HG03439 (cell line): ENCODE results near the gene CREBRF.
A peak's percentile ranks its signal among the peaks of the same experiment; 100 is the strongest.
"Not testable (repeated sequence)": the region's sequence is repeated elsewhere in the genome, so short reads cannot be mapped to it uniquely, and the experiment has no call there.

Source experiments
- ATAC-seq: cut with Tn5 transposase; IDR thresholded peaks from one replicate; pipeline ENCODE4 v1.9.1; 2021; ENCODE audit warnings: mild to moderate bottlenecking, moderate library complexity; ENCODE audit not compliant: unreplicated experiment

The CREBRF gene

GRCh38 chr5:173035904-173036707 lies 20.0 kb upstream of the CREBRF start:
- peak; percentile 48 for ATAC-seq

GRCh38 chr5:173039188-173039587 lies 17.0 kb upstream of the CREBRF start:
- ATAC-seq: no peak

DNA sequence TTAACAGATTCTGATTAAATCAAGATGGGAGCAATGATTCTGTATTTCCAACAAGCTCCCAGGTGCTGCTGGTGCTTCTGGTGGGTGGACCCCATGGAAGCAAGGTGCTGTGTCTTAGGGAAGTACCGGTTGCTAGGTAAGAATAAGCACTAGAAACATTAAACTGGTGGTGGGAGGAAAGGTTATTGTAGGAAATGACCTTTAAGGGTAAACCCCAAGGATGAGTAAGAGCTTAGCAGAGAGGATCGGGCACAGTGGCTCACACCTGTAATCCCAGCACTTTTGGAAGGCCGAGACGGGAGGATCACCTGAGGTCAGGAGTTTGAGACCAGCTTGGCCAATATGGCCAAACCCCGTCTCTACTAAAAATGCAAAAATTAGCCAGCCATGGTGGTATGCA lies 16.2 kb upstream of the CREBRF start:
- no peak for ATAC-seq

DNA sequence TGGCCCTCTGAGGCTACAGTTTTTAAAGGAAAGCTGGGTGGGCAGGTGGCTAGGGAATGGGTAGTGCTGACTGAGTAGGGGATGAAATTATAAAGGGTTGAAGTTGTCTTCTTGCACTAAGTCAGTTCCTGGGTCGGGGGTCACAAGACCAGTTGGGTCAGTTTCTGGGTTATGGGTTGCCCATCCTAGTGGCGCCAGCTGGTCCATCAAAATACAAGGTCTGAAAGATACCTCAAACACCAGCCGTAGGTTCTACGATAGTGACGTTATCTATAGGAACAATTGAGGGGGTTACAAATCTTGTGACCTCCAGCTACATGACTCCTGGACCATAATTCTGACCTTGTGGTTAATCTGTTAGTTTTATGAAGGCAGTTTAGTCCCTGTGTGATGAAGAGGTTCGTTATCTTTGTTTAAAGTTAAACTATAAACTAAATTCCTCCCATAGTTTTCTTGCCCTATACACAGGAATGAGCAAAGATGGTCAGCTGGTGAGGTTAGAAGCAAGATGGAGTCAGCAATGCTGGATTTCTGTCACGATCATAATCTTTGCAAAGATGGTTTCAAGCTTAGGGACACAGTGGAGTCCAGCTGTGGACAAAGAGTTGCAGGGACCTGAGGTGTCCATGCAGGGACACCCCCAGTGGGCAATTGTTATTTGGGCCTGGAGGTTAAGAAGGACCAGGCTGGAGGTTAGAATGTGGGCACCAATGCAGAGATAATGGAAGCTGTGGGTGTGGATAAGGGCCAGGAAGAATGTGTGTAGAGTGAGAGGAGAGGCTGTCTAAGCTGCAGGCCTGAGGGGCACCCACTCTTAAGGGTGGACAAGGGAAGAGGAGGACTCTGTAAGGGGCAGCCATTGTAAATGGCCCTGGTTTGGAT lies 14.0 kb upstream of the CREBRF start:
- no peak for ATAC-seq

- ATAC-seq: no peak
Observed at GRCh38 chr5:173042763-173043107, 13.4 kb upstream of the CREBRF start.

DNA sequence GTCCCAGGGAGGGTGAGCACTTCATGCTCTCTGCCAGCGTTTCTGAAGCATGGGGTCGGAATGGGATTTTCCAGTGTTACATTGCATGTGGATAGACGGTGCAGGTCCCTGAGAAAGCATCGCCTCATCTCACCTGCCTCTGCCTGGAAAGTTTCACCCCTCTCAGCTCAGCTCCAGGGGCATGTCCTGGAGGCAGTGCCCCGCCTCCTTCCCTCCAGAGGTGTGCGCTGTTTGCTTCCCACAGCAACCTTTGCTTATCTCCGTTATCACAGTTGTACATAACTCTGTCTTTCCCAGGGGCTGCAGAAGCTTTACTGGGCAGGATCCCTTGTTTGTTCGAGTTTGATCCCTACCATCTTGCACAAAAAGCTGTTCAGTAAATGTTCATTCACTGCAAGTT lies 10.7 kb upstream of the CREBRF start:
- no peak for ATAC-seq

DNA sequence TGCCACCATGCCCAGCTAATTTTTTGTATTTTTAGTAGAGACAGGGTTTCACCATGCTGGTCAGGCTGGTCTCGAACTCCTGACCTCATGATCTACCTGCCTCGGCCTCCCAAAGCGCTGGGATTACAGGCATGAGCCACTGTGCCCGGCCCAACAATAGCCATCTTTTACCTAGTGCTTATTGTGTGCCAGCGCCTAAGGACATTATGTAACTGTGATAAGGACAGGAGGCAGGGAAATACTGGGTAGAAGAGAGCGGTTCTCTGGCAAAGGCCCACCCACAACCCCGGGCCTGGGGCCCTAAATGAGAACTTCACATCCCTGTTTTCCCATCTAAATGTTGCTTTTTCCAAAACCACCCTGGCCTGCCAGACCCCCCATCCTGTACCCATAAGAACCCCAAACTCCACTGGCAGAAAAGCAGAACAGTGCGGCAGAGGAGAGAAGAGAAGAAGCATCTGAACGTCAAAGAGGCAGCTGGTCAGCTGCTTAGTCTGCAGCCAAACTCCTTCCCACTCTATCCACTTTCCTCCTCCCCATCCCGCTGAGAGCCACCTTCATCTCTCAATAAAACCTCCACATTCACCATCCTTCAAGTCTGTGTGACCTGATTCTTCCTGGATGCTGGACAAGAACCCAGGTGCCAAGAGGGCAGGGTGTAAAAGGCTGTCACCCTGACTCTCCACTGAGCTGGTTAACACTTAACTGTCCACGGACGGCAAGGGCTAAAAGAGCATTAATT lies 8.9 kb upstream of the CREBRF start:
- not testable (repeated sequence) for ATAC-seq

GRCh38 chr5:173047838-173048105 lies 8.4 kb upstream of the CREBRF start:
- no peak for ATAC-seq

DNA sequence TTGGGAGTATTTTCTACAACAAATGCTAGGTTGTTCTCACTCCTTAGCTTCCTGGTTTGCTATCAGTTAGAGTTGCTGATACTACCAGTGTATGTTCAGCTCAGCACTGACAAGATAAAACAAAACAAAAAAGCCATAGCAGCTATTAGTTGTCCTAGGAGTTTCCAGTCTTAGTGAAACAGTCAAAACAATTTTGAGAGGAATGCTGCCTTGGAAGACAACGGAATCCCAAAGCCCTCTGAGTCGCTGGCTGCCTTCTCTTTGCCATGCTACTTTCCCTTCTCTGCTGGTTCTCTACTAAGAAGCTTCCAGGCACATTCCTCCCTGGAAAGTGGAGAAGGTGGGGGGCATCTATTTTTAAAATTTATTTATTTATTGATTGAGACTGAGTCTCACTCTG lies 5.4 kb upstream of the CREBRF start:
- ATAC-seq: no peak

GRCh38 chr5:173051746-173052145 lies 4.4 kb upstream of the CREBRF start:
- ATAC-seq: no peak

DNA sequence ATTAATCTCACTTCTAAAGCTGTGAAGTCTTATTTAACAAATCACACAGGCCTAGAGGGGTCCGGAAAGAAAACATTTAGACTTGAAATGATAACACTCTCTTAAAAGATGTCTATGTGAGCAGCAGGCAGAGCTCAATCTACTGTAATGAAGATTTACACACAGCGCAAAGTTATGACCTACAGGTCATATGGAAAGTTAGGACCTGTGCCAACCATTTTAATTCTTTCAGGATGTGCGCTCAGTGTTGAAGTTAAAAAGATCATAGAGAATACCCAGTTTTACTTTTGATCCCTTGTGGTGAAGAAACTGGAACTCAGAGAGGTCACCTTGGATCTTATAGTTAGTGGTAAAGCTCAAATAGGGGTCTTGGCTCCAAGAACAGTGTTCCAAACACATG lies 3.1 kb upstream of the CREBRF start:
- no peak for ATAC-seq

- ATAC-seq: no peak
Observed at GRCh38 chr5:173055042-173055721, 970 bp upstream of the CREBRF start.

GRCh38 chr5:173055722-173055982 lies 500 bp upstream of the CREBRF start:
- peak; percentile 6 for ATAC-seq

DNA sequence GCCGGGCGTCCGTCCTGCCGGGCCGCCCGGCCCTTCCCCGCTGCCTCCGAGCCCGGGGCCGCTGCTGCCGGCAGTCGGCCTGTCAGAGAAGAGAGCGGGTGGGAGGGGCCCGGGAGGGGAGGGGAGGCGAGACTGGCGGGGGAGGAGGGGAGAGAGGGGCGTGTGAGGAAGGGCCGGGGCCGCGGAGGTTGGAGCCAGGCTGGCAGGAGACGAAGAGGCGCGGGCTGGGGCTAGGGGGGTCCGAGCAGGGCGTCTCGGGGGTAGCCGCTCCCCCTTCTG lies 570 bp downstream of the CREBRF start:
- ATAC-seq: peak; percentile 31

DNA sequence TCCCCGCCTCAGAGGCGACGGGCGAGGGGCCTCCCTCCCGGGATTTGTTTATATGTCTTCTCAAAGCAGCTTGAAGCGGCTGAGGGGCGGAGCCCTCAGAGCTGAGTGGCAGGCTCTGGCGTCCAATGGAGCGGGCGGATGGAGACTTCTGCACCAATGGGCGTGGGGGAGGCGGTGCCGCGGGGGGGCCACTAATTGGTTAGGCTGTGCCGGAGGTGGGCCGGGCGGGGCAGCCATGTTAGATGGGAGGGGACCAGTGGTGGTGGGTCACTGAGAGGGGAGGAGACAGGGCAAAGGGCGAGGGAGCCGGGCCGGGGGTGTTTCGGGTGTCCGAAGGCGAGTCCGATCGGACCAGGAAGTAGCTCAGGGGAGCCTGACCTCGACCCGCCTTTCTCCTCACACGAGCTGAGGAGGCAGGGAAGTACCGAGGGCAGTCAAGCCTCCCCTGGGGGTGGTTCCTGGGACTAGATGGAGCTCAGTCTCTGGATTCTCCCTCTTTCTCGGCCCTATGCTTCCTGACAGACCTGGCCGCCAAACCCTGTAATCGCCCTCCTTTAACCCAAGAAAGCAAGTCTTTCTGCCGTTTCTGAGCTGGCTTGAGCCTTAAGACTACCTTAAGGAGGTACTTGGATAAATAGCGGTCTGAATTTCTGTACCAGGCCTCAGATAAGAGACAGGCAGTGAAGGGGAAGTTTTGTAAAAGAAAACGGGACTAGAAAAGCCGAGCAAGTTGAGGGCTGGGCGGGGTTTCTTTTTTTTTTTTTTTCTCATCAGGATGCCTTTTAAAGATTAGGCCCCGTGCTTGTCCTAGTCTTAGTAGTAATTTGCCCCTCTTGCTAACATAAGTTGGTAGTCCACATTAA lies 1.1 kb downstream of the CREBRF start:
- peak; percentile 80 for ATAC-seq

DNA sequence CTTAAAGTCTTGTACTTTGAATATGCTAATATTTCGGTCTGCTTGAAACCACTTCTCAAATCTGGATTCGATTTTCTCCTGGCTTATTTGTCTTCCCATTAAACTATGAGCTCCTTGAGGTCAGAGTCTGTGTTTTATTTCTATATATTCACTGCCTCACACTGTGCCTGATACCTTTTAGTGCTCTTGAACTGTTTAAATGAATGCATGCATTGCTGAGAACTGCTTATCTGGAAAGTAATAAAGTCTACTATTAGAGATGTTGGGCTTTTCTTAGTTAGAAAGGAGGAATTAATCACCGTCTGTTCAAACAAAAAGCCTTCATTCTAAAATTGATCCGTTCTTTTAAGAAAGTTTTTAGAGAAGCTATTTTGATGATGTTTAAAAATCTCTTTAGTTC lies 6.0 kb downstream of the CREBRF start:
- ATAC-seq: no peak

GRCh38 chr5:173065155-173065554 lies 9.0 kb downstream of the CREBRF start:
- ATAC-seq: no peak

DNA sequence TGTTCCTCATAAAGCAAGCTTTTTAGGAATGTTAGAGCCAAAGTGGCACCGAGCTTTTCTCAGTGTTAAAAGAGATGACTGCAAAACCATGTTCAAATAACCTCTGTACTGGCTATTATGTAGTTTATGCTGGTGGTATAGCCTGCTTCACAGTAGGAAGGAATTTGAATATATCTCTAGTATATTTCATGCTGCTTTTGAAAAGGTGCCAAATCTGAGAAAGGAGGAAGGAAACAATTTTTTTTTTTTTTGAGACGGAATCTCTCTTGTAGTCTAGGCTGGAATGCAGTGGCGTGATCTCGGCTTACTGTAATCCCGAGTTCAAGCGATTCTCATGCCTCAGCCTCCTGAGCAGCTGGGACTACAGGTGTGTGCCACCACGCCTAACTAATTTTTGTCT lies 13.5 kb downstream of the CREBRF start:
- no peak for ATAC-seq

DNA sequence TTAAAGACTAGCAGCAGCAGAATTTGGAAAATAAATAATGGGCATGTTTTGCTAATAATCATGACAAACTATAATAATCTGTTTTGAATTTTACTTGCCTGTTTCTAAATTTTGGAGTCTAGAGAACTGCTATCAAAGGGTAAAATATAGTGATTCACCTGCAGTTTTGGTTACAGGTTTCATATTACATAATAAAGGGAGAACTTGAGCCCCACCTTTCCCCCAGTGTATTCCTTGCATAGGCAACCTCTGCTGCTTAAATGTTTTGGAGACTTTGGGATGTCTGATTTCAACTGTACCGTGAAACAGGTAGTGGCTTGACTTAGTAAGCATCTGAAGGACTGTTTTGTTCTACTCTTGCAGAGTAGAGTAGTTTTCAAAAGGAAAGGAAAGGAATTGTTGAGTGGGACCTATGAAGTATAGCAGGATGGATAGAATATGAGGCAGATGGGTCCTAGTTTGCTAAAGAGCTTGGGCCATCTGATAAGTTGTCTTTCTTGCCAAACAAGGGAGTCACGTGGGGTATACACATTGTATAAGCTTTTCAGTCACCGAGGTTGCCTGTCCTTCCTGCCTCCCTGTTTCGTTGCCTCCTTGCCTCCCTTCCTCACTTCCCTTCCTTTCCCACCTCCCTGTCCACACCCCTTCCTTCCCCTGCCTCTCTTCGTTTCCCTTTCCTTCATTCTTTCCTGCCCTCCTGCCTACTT lies 19.1 kb downstream of the CREBRF start:
- no peak for ATAC-seq

DNA sequence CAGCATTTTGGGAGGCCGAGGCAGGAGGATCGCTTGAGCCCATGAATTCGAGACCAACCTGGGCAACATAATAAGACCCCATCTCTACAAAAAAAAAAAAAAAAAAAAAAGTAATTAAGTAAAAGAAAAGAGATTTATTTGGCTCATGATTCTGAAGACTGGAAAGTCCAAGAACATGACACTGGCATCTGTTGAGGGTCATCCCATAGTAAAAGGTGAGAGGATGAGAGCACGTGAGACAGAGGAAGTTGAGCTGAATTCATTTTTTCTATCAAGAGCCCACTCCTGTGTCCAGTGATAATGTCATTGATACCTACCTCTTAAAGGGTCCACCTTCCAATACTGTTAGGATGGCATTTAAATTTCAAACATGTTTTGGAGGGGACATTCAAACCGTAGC lies 19.8 kb downstream of the CREBRF start:
- ATAC-seq: no peak
